DMS53 (cell line): Measurements from ENCODE around the gene MOGAT3.
"Not testable (repeated sequence)": the region's sequence is repeated elsewhere in the genome, so short reads cannot be mapped to it uniquely, and the experiment has no call there.

Source experiments
- DNase-seq: peaks from one replicate; lab custom pipeline; 2025; lab: John Stamatoyannopoulos, UW

The MOGAT3 gene

GRCh38 chr7:101203740-101204738 is 3.2 kb upstream of the MOGAT3 start:
- peak; percentile 28 for DNase-seq

GRCh38 chr7:101202603-101202918 is 1.7 kb upstream of the MOGAT3 start:
- no peak for DNase-seq

GRCh38 chr7:101201695-101202602 is 1.1 kb upstream of the MOGAT3 start:
- peak; percentile 41 for DNase-seq

GRCh38 chr7:101200504-101200861 is 353 bp downstream of the MOGAT3 start:
- no peak for DNase-seq

GRCh38 chr7:101199522-101199921 is 1.3 kb downstream of the MOGAT3 start:
- DNase-seq = not testable (repeated sequence)

- no peak for DNase-seq
These were observed 2.4 kb downstream of the MOGAT3 start for GRCh38 chr7:101198476-101198875.

GRCh38 chr7:101197991-101198390 is 2.8 kb downstream of the MOGAT3 start:
- no peak for DNase-seq

- no peak for DNase-seq
These were observed 5.0 kb downstream of the MOGAT3 start for GRCh38 chr7:101195884-101196283.

- DNase-seq = no peak
These were observed 11.7 kb downstream of the MOGAT3 start for GRCh38 chr7:101189109-101189508.

GRCh38 chr7:101186844-101187428 is 13.9 kb downstream of the MOGAT3 start:
- DNase-seq = no peak

- DNase-seq = no peak
These were observed 14.6 kb downstream of the MOGAT3 start for GRCh38 chr7:101186194-101186593.

GRCh38 chr7:101185258-101185839 is 15.5 kb downstream of the MOGAT3 start:
- DNase-seq = no peak

- no peak for DNase-seq
These were observed 20.6 kb downstream of the MOGAT3 start, which contains the start of gene NAT16 for GRCh38 chr7:101180130-101180755. Gene NAT16, minus strand, starts transcription at chr7:101180293. Its CDS starts 5,486 bp downstream, at chr7:101174807.

GRCh38 chr7:101179713-101180112 is 21.1 kb downstream of the MOGAT3 start:
- no peak for DNase-seq

GRCh38 chr7:101179117-101179516 is 21.7 kb downstream of the MOGAT3 start:
- peak; percentile 81 for DNase-seq

GRCh38 chr7:101177644-101178043 is 23.2 kb downstream of the MOGAT3 start:
- no peak for DNase-seq

- no peak for DNase-seq
These were observed 25.2 kb downstream of the MOGAT3 start for GRCh38 chr7:101175664-101176063.

- DNase-seq = no peak
These were observed 26.4 kb downstream of the MOGAT3 start for GRCh38 chr7:101174322-101174854.

- DNase-seq = peak; percentile 70
These were observed 27.0 kb downstream of the MOGAT3 start for GRCh38 chr7:101173752-101174244.

- DNase-seq = peak; percentile 93
These were observed 27.7 kb downstream of the MOGAT3 start for GRCh38 chr7:101172854-101173751.
